ENCODE measurements around the gene RASAL3. TPM values are rescaled to one million over a fixed set of nuclear protein-coding genes. Genes with fewer than 3 reads are reported as not detected.

The RASAL3 gene
- total RNA-seq, 1 experiment from 2014 or later: 0.57 TPM

GRCh38 chr19:15438124-15438496 is 26.2 kb downstream of the RASAL3 start:
- Histone ChIP-seq H4K20me1 (ENCODE audit: insufficient read depth) (no peaks in the 10 kb centered on the region), H3K27ac (ENCODE audit: low read depth, low read length) (no peak overlapping the region), H2AFZ (ENCODE audit: low read depth, low read length, poor library complexity, severe bottlenecking) (no peak overlapping the region), H3K9ac (ENCODE audit: low read length) (no peak overlapping the region), H3K27me3 (ENCODE audit: insufficient read depth, low read length) (no peaks in the 10 kb centered on the region), H3K79me2 (ENCODE audit: insufficient read depth, low read length) (no peaks in the 10 kb centered on the region), H3K4me1 (ENCODE audit: control insufficient read depth in 1 of 2, insufficient read depth in 2 of 2, low read length in 2 of 2) (peaks cover 6 to 7% of the 10 kb centered on the region in 2 experiments), H3K36me3 (ENCODE audit: control insufficient read depth in 1 of 2, insufficient read depth in 2 of 2, low read length in 2 of 2) (no peaks in the 10 kb centered on the region), H3K9me2 (ENCODE audit: insufficient read depth) (no peaks in the 10 kb centered on the region), H3K4me3 (replicated peaks in 1 of 2; ENCODE audit: low read depth in 1 of 2, low read length in 2 of 2) (no peak overlapping the region), H3K9me3 (ENCODE audit: control insufficient read depth in 1 of 2, insufficient read depth in 1 of 2, low read depth in 1 of 2, low read length in 2 of 2) (no peaks in the 10 kb centered on the region), H3K4me2 (ENCODE audit: low read length) (no peak overlapping the region)
- RAD21 ChIA-PET (ENCODE audit: low non-redundant PET in 1 of 2, low total read pairs in 2 of 2, uncharacterized antibody in 2 of 2, unreplicated experiment in 2 of 2): no interaction called here
- TF ChIP-seq, protein P1, sequence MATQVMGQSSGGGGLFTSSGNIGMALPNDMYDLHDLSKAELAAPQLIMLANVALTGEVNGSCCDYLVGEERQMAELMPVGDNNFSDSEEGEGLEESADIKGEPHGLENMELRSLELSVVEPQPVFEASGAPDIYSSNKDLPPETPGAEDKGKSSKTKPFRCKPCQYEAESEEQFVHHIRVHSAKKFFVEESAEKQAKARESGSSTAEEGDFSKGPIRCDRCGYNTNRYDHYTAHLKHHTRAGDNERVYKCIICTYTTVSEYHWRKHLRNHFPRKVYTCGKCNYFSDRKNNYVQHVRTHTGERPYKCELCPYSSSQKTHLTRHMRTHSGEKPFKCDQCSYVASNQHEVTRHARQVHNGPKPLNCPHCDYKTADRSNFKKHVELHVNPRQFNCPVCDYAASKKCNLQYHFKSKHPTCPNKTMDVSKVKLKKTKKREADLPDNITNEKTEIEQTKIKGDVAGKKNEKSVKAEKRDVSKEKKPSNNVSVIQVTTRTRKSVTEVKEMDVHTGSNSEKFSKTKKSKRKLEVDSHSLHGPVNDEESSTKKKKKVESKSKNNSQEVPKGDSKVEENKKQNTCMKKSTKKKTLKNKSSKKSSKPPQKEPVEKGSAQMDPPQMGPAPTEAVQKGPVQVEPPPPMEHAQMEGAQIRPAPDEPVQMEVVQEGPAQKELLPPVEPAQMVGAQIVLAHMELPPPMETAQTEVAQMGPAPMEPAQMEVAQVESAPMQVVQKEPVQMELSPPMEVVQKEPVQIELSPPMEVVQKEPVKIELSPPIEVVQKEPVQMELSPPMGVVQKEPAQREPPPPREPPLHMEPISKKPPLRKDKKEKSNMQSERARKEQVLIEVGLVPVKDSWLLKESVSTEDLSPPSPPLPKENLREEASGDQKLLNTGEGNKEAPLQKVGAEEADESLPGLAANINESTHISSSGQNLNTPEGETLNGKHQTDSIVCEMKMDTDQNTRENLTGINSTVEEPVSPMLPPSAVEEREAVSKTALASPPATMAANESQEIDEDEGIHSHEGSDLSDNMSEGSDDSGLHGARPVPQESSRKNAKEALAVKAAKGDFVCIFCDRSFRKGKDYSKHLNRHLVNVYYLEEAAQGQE (IDR thresholded peaks at IDR 0.05; ENCODE audit: low read depth): no peak
- no peak for TF ChIP-seq MAX (IDR thresholded peaks at IDR 0.05)
- TF ChIP-seq RAD21 (IDR thresholded peaks at IDR 0.05; ENCODE audit: low read depth): no peak
- TF ChIP-seq SRF (IDR thresholded peaks at IDR 0.05; ENCODE audit: low read depth): no peak
- no peak for TF ChIP-seq EZH2 (IDR thresholded peaks at IDR 0.05)
- TF ChIP-seq EZH2phosphoT487 (IDR thresholded peaks at IDR 0.05; ENCODE audit: borderline replicate concordance): no peak
- TF ChIP-seq ZFX (IDR thresholded peaks at IDR 0.05): no peak
- no peak for TF ChIP-seq SP1 (IDR thresholded peaks at IDR 0.05; ENCODE audit: low read depth)
- no peak for TF ChIP-seq POLR2AphosphoS5 (IDR thresholded peaks at IDR 0.05; ENCODE audit: low read depth, low read length)
- TF ChIP-seq JUND (IDR thresholded peaks at IDR 0.05): no peak
- TF ChIP-seq ZBTB33 (IDR thresholded peaks at IDR 0.05; ENCODE audit: extremely low read depth, insufficient replicate concordance, low read length): no peak
- no peak for TF ChIP-seq YY1 (IDR thresholded peaks at IDR 0.05; ENCODE audit: extremely low read depth, insufficient replicate concordance, low read depth, low read length)
- TF ChIP-seq POLR2A (IDR thresholded peaks at IDR 0.05; ENCODE audit: borderline replicate concordance, extremely low read depth, insufficient read depth, insufficient read length): no peak
- intact Hi-C loops (cut with micrococcal nuclease): no loop called here
- CTCF ChIA-PET: no interaction called here
- POLR2A ChIA-PET: no interaction called here
- DNase-seq (ENCODE audit: low read depth, low spot score) (no peak), ATAC-seq (no peak)
- BruUV-seq (replicated peaks): no TSS peak
